K562 (cell line): ENCODE measurements around the gene PRMT6. TPM values are rescaled to one million over a fixed set of nuclear protein-coding genes. Genes with fewer than 3 reads are reported as not detected.

Source experiments
- BCOR ChIP-seq: fragments of 450-650 bp; IDR thresholded peaks from 2 replicates; pipeline ENCODE4 v1.6.1; 2016
- CREB3L1 ChIP-seq: fragments of 450-650 bp; IDR thresholded peaks from 2 replicates; pipeline ENCODE4 v1.6.1; 2014; ENCODE audit warnings: low read depth, mild to moderate bottlenecking, moderate library complexity, borderline replicate concordance
- ELF1 ChIP-seq: fragments of 200-800 bp; sonication (Bioruptor generic); IDR thresholded peaks from 2 replicates; pipeline ENCODE4 v1.6.1; 2016; ENCODE audit warnings: missing genetic modification characterization, missing compliant biosample characterization
- L3MBTL2 ChIP-seq: fragments of 450-650 bp; IDR thresholded peaks from 2 replicates; pipeline ENCODE4 v1.6.1; 2016; ENCODE audit warnings: mild to moderate bottlenecking, moderate library complexity
- MAFG ChIP-seq: fragments of 450-650 bp; conservative IDR thresholded peaks from 2 replicates; pipeline ENCODE4 v1.6.1; 2016; ENCODE audit warnings: missing genetic modification characterization, missing compliant biosample characterization
- MGA ChIP-seq: fragments of 450-650 bp; IDR thresholded peaks from 2 replicates; pipeline ENCODE4 v1.6.1; 2016; ENCODE audit warnings: mild to moderate bottlenecking, moderate library complexity
- NR1H2 ChIP-seq: sonication (generic); formaldehyde crosslinking; IDR thresholded peaks from 2 replicates; pipeline ENCODE4 v1.4.0; 2020; ENCODE audit warnings: mild to moderate bottlenecking, missing genetic modification reagents
- RBBP5 ChIP-seq: fragments of 200-600 bp; sonication (generic); IDR thresholded peaks from 2 replicates; pipeline ENCODE4 v1.6.1; 2012; ENCODE audit warnings: borderline replicate concordance, mild to moderate bottlenecking, low read length, control low read depth, inconsistent platforms; ENCODE audit not compliant: insufficient read depth, poor library complexity, severe bottlenecking
- SRSF7 ChIP-seq: fragments of 200-400 bp; formaldehyde crosslinking; optimal IDR thresholded peaks from 2 replicates; pipeline ENCODE3; 2017; ENCODE audit warnings: mild to moderate bottlenecking, low read depth, low read length
- VEZF1 ChIP-seq: fragments of 200-800 bp; sonication (Bioruptor generic); IDR thresholded peaks from 2 replicates; pipeline ENCODE4 v1.6.1; 2017; ENCODE audit warnings: missing genetic modification characterization, missing compliant biosample characterization
- ZBTB7A ChIP-seq: IDR thresholded peaks from 2 replicates; pipeline ENCODE4 v1.6.1; 2011; ENCODE audit warnings: low read depth, mild to moderate bottlenecking, low read length, moderate library complexity, borderline replicate concordance; ENCODE audit not compliant: control insufficient read depth
- polyA plus RNA-seq, 8 experiments: library from polyadenylated mRNA; depleted of rRNA in 4 of 8; stranded (reverse) in 5 of 8; unstranded in 3 of 8; fragments of >200 nt; fragmentation: Nextera tagmentation in 2 of 8; fragmentation: Illumina TruSeq in 1 of 8; extraction: Ambion mirVana in 2 of 8; extraction: Trizol in 1 of 8; gene quantifications; 2 replicates each; pipeline versions ENCODE4 v1.2.1 to v1.2.3, GENCODE V29; 2011 to 2014; ENCODE audit warnings: inconsistent platforms in 1 of 8, missing spikeins in 1 of 8
- total RNA-seq, 7 experiments: library from RNA; depleted of rRNA in 6 of 7; stranded (reverse); fragments of >200 nt in 6 of 7; fragmentation: Illumina TruSeq in 2 of 7; extraction: Trizol in 2 of 7; gene quantifications; 2 replicates each; pipeline versions ENCODE4 v1.2.1 to v1.2.3, GENCODE V29; 2011 to 2021; ENCODE audit warnings: low replicate concordance in 1 of 7

Gene PRMT6
- total and polyA plus RNA-seq, 9 of the 15 experiments (the other 6 are each of a cell fraction or from before 2014, with no cell fraction given) = 6.1 to 36.9 (median 29.4) TPM

GRCh38 chr1:107057197-107058133, 991 bp downstream of the PRMT6 start (continued):
- TF ChIP-seq MGA (peak; percentile 67), NR1H2 (CRISPR knock-in tag) (no peak), L3MBTL2 (peak; percentile 48), MAFG (tag) (no peak), ELF1 (no peak), ZBTB7A (0 out of 2 replicates have a peak, but pooled peaks have one; percentile 30), BCOR (0 out of 2 replicates have a peak, but pooled peaks have one; percentile 0), VEZF1 (CRISPR knock-in tag) (peak; percentile 55), SRSF7 (no peak), CREB3L1 (no peak), RBBP5 (peak; percentile 45)
